HepG2 (cell line): ENCODE data around the gene EEF1AKMT3. TPM values are rescaled to one million over a fixed set of nuclear protein-coding genes. Genes with fewer than 3 reads are reported as not detected.

Experiments
- BORCS8-MEF2B ChIP-seq: sonication (generic); formaldehyde crosslinking; IDR thresholded peaks from 2 replicates; pipeline ENCODE4 v1.8.0; 2022; ENCODE audit warnings: mild to moderate bottlenecking, missing genetic modification reagents
- CCDC6 ChIP-seq: sonication (generic); formaldehyde crosslinking; IDR thresholded peaks from 2 replicates; pipeline ENCODE4 v1.8.1; 2022; ENCODE audit warnings: mild to moderate bottlenecking, missing genetic modification reagents, moderate library complexity
- DZIP1 ChIP-seq: sonication (generic); formaldehyde crosslinking; IDR thresholded peaks from 2 replicates; pipeline ENCODE4 v1.5.0; 2020; ENCODE audit warnings: mild to moderate bottlenecking, missing genetic modification reagents
- FOXM1 ChIP-seq: sonication (generic); formaldehyde crosslinking; IDR thresholded peaks from 2 replicates; pipeline ENCODE4 v1.5.0; 2020; ENCODE audit warnings: missing genetic modification reagents
- FOXP4 ChIP-seq: sonication (generic); formaldehyde crosslinking; IDR thresholded peaks from 2 replicates; pipeline ENCODE4 v1.4.0; 2020; ENCODE audit warnings: missing genetic modification reagents
- HHEX ChIP-seq: IDR thresholded peaks from 2 replicates; pipeline ENCODE4 v1.6.1; 2016; ENCODE audit warnings: control low read depth
- ISX ChIP-seq: sonication (generic); formaldehyde crosslinking; conservative IDR thresholded peaks from 2 replicates; pipeline ENCODE4 v1.5.0; 2020; ENCODE audit warnings: missing genetic modification reagents
- KMT2A ChIP-seq: sonication (generic); formaldehyde crosslinking; IDR thresholded peaks from 2 replicates; pipeline ENCODE4 v1.4.0; 2020; ENCODE audit warnings: missing genetic modification reagents
- MED1 ChIP-seq: sonication (generic); formaldehyde crosslinking; IDR thresholded peaks from 2 replicates; pipeline ENCODE4 v1.4.0; 2020; ENCODE audit warnings: missing genetic modification reagents
- MTF2 ChIP-seq: sonication (generic); formaldehyde crosslinking; IDR thresholded peaks from 2 replicates; pipeline ENCODE4 v1.5.0; 2020; ENCODE audit warnings: missing genetic modification reagents, borderline replicate concordance
- NFATC3 ChIP-seq: sonication (generic); formaldehyde crosslinking; IDR thresholded peaks from 2 replicates; pipeline ENCODE4 v1.5.1; 2020; ENCODE audit warnings: mild to moderate bottlenecking, missing genetic modification reagents
- SP1 ChIP-seq, 2 experiments: fragments of 450-650 bp in 1 of 2; sonication (generic) in 1 of 2; formaldehyde crosslinking in 1 of 2; IDR thresholded peaks; 2 replicates each; pipeline versions ENCODE4 v1.4.0 to v1.6.1; 2016 to 2020; ENCODE audit warnings: missing genetic modification reagents in 1 of 2
- SP140L ChIP-seq: sonication (generic); formaldehyde crosslinking; IDR thresholded peaks from 2 replicates; pipeline ENCODE4 v1.4.0; 2020; ENCODE audit warnings: missing genetic modification reagents, borderline replicate concordance
- STAG1 ChIP-seq: sonication (generic); formaldehyde crosslinking; IDR thresholded peaks from 2 replicates; pipeline ENCODE4 v1.4.0; 2020; ENCODE audit warnings: missing genetic modification reagents
- TIGD3 ChIP-seq: sonication (generic); formaldehyde crosslinking; IDR thresholded peaks from 2 replicates; pipeline ENCODE4 v1.5.1; 2020; ENCODE audit warnings: mild to moderate bottlenecking, missing genetic modification reagents, borderline replicate concordance
- ZBTB2 ChIP-seq: sonication (generic); formaldehyde crosslinking; IDR thresholded peaks from 2 replicates; pipeline ENCODE4 v1.8.0; 2022; ENCODE audit warnings: low read depth, missing genetic modification reagents
- ZFP36L1 ChIP-seq: sonication (generic); formaldehyde crosslinking; IDR thresholded peaks from 2 replicates; pipeline ENCODE4 v1.8.0; 2022; ENCODE audit warnings: mild to moderate bottlenecking, missing genetic modification reagents, moderate library complexity
- ZNF224 ChIP-seq: sonication (generic); formaldehyde crosslinking; IDR thresholded peaks from 2 replicates; pipeline ENCODE4 v1.5.0; 2020; ENCODE audit warnings: mild to moderate bottlenecking, missing genetic modification reagents
- ZNF569 ChIP-seq: sonication (generic); formaldehyde crosslinking; IDR thresholded peaks from 2 replicates; pipeline ENCODE4 v1.5.0; 2020; ENCODE audit warnings: mild to moderate bottlenecking, missing genetic modification reagents, moderate library complexity, borderline replicate concordance
- ZNF672 ChIP-seq: sonication (generic); formaldehyde crosslinking; IDR thresholded peaks from 2 replicates; pipeline ENCODE4 v1.8.1; 2022; ENCODE audit warnings: missing genetic modification reagents
- ZSCAN30 ChIP-seq: sonication (generic); formaldehyde crosslinking; IDR thresholded peaks from 2 replicates; pipeline ENCODE4 v1.5.0; 2020; ENCODE audit warnings: mild to moderate bottlenecking, missing genetic modification reagents
- polyA plus RNA-seq, 8 experiments: library from polyadenylated mRNA; depleted of rRNA in 3 of 8; stranded (reverse) in 7 of 8; unstranded in 1 of 8; fragments of >200 nt; fragmentation: Illumina TruSeq in 4 of 8; extraction: Trizol in 4 of 8; gene quantifications; 2 replicates each; pipeline versions ENCODE4 v1.2.1 to v1.2.3, GENCODE V29; 2011 to 2016; ENCODE audit warnings: low read depth in 4 of 8, missing spikeins in 1 of 8, mixed read lengths in 1 of 8; ENCODE audit not compliant: insufficient read depth in 1 of 8
- total RNA-seq, 5 experiments: library from RNA; depleted of rRNA; stranded (reverse); fragments of >200 nt; fragmentation: Illumina TruSeq; extraction: Trizol; gene quantifications; 2 replicates each; pipeline ENCODE4 v1.2.3, GENCODE V29; 2016; ENCODE audit warnings: low read depth in 1 of 5

Gene EEF1AKMT3
- total and polyA plus RNA-seq, 2 of the 13 experiments (the other 11 are each of a cell fraction or from before 2014, with no cell fraction given): 4.7 to 11.4 TPM

GRCh38 chr12:57754411-57755193 is 17.8 kb upstream of the EEF1AKMT3 start, which contains the start of gene MARCHF9 (continued):
- TF ChIP-seq DZIP1 (CRISPR knock-in tag) (no peak), SP1 (IDR thresholded peaks at IDR 0.05) (no peak), SP1 (CRISPR knock-in tag; IDR thresholded peaks at IDR 0.05) (no peak), HHEX (no peak), FOXP4 (CRISPR knock-in tag) (no peak), ZBTB2 (0 out of 2 replicates have a peak, but pooled peaks have one; percentile 34), MTF2 (CRISPR knock-in tag) (no peak), TIGD3 (no peak), ZFP36L1 (CRISPR knock-in tag) (no peak), SP140L (CRISPR knock-in tag) (no peak), ZNF569 (no peak), MED1 (CRISPR knock-in tag) (0 out of 2 replicates have a peak, but pooled peaks have one; percentile 22), BORCS8-MEF2B (CRISPR knock-in tag) (no peak), ZSCAN30 (CRISPR knock-in tag) (no peak), FOXM1 (CRISPR knock-in tag) (no peak), ZNF224 (CRISPR knock-in tag) (no peak), ISX (CRISPR knock-in tag) (no peak), NFATC3 (CRISPR knock-in tag) (no peak), CCDC6 (no peak), KMT2A (CRISPR knock-in tag) (no peak), STAG1 (CRISPR knock-in tag) (no peak), ZNF672 (no peak)
